ENCODE data around the gene RASA4.
"Not testable (repeated sequence)": the region's sequence is repeated elsewhere in the genome, so short reads cannot be mapped to it uniquely, and the experiment has no call there.

The RASA4 gene

GRCh38 chr7:102616507-102617125 is at the start of gene RASA4:
TSS of gene RASA4 (minus strand) at chr7:102616756. CDS start at chr7:102616689, 67 bp downstream.
- not testable (repeated sequence) for DNase-seq

- DNase-seq, result not testable (repeated sequence)
Observed at GRCh38 chr7:102664765-102665164, 48.2 kb upstream of the RASA4 start.

- not testable (repeated sequence) for DNase-seq
Observed at GRCh38 chr7:102649924-102650323, 33.4 kb upstream of the RASA4 start, which contains the start of gene SPDYE2B. TSS of gene SPDYE2B (plus strand) at chr7:102650319. CDS start at chr7:102652349, 2,030 bp downstream.

DNA sequence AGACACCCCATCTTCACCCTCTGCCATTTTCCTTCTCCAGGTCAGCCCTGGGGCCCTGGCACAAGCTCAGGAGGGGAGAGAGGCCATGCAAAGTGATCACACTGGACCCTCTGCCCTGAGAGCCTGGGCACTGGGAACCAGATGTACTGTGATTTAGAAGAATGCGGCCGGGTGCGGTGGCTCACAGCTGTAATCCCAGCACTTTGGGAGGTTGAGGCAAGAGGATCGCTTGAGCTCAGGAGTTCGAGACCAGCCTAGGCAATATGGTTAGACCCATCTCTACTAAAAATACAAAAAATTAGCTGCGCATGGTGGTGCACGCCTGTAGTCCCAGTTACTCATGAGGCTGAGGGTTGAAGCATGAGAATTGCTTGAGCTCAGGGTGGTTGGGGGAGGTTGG is 31.3 kb upstream of the RASA4 start:
- not testable (repeated sequence) for DNase-seq

- DNase-seq, result not testable (repeated sequence)
Observed at GRCh38 chr7:102643404-102643803, 26.8 kb upstream of the RASA4 start.

DNA sequence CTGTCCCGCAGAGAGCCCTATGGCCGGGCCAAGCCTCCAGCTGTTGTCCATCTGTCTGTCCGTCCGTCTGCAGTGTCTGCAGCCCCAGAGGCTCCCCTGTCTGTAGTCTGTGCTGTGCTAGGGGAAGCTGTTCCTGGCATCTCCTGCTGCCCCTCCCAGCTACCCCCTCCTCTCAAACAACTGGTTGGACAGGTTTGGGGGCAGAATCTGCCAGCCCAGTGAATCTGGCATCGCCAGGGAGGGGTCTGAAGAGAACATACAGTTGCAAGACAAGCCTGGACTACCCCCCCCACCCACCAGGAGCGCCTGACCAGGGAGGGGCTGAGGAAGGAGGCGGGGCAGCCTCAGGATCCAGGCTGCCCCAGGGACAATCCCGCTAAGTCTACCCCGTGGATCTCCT is 26.1 kb upstream of the RASA4 start, which contains the start of gene UPK3BL1:
TSS of gene UPK3BL1 (minus strand) at position 101 of the 400 bp plus-strand sequence. CDS start at position 51, 50 bp downstream.
- DNase-seq, result not testable (repeated sequence)

DNA sequence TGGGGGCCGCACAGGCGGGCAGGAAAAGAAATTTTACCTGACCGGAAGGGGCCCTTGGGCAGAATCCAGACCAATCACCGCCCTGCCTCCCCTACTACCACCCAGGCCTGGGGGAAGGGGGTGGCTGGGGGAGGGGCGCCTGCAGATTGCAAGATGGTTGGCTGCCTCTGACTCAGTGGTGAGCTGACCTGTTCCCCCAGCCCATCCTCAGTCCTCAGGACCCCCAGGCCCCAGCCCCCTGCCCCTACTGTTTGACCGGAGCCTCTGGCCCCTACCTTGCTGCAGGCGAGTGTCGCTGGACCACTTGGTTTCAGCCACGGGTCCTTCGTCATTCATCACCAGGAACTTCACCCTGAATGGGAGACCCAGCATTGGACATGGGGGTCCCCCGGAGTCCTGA is 22.3 kb upstream of the RASA4 start:
- DNase-seq, result not testable (repeated sequence)

GRCh38 chr7:102636956-102637355 is 20.4 kb upstream of the RASA4 start:
- not testable (repeated sequence) for DNase-seq

DNA sequence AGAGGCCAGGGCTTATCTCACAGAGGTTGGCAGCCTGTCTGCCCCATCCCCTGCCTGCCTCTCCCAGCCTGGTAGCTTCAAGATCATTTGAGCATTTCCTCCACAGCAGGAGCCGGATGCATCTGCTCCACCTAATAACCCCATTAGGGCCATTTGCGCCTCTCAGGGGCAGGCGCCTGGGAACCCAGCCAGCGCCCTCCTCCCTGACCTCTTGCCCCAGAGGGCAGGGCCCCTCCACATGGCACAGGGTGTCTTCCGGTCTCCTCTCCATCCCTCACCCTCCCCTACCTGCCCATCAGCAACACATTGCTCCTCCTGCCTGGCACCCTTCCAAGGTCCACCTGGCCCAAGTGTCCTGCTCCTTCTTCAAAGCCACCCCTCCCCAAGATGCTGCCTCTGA is 18.8 kb upstream of the RASA4 start:
- not testable (repeated sequence) for DNase-seq

GRCh38 chr7:102634299-102634698 is 17.7 kb upstream of the RASA4 start:
- DNase-seq, result not testable (repeated sequence)

- not testable (repeated sequence) for DNase-seq
Observed at GRCh38 chr7:102630622-102631021, 14.1 kb upstream of the RASA4 start.

- DNase-seq, result not testable (repeated sequence)
Observed at GRCh38 chr7:102627271-102627904, 10.8 kb upstream of the RASA4 start.

DNA sequence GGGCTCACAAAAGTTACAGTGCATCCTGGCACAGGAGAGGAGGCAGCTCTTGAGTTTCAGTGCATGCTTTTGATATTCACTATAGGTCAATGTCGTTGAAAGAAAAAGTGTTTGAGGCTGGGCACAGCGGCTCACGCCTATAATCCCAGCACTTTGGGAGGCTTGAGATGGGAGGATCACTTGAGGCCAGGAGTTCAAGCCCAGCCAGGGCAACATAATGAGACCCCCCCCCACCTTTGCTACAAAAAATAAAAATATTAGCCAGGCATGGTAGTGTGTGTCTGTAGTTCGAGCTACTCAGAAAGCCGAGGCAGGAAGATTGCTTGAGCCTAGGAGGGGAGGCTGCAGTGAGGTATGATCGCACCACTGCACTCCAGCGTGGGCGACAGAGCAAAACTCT is 1.6 kb upstream of the RASA4 start:
- DNase-seq, result not testable (repeated sequence)

DNA sequence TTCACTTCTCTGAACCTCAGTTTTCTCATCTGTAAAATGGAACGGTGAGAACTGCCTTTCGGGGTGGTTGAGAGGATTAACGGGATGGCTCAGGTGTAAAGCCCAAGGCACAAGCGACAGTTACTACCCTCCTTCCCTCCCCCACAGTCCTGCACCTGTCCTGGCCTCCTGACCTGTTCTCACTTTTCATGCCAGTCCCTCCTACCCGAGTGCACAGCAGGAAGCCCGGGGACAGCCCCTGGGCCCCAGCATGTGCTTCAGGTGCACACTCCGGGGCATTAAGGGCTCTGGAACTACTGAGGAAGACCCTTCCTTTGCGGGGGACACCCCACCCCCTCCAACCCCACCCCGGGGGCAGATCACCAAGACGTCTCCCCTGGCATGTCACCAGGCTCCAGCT is 626 bp downstream of the RASA4 start:
- DNase-seq, result not testable (repeated sequence)

GRCh38 chr7:102614873-102615272 is 1.7 kb downstream of the RASA4 start:
- not testable (repeated sequence) for DNase-seq

GRCh38 chr7:102614346-102614697 is 2.2 kb downstream of the RASA4 start:
- DNase-seq, result not testable (repeated sequence)

DNA sequence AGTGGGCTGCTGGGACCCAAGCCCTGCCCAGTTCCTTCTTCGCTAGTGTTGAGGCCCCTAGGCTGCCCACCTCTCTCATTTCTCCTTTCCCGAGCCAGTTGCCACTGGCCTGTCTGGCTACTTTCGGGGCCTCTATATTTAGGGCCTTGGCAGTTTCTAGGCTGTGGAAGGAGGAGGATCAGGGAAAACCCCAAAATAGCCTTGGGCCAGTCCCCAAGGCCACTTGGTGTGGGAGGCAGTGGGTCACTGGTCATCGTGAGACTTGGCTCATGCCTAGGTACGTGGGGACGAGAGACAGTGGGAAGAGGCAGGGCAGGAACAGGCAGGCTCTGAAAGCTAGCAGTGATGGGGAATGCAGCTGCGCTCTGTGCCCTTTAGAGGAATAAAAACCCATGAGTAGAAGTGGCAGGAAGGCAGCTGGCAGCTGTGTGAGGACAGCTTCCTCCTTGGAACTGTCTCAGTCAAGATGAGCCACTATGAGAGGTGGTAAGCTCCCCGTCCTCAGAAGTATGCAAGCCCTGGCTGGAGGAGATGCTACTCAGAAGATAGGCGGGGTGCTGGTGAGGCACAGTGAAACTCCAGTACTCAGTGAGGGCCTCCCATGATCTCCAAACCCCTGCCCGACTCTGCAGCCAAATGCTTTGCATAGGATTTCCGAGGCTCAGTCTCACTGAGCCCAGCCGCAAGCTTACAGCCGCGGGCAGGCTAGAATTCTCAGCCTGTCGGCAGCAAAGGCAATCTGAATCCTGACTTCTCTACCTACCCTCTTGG is 2.8 kb downstream of the RASA4 start:
- not testable (repeated sequence) for DNase-seq

DNA sequence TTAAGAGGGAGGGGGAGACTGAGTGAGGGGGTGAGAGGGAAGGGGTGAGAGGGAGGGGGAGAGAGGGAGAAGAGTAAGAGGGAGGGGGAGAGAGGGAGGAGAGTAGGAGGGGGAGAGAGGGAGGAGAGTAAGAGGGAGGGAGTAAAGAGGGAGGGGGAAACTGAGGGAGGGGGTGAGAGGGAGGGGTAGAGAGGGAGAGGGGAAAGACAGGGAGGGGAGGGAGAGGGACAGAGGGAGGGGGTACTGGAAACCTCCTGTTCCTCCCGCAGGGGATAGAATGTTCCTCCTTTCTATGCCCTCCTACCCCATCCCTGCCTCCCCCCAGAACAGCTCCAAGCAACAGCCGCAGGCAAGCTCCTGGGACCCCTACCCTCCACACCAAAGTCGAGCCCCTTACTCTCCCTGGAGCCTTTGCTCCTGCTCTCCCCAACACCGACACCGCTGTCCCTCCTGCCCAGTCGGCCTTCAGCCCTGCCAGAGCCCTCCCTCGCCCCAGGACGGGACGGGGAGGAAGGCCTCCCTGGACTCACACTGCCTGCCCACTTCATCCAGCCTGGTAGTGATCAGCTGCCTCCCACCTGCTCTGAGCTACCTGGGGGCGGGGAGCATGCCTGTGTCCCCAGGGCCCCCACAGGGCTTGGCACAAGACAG is 4.8 kb downstream of the RASA4 start:
- not testable (repeated sequence) for DNase-seq

DNA sequence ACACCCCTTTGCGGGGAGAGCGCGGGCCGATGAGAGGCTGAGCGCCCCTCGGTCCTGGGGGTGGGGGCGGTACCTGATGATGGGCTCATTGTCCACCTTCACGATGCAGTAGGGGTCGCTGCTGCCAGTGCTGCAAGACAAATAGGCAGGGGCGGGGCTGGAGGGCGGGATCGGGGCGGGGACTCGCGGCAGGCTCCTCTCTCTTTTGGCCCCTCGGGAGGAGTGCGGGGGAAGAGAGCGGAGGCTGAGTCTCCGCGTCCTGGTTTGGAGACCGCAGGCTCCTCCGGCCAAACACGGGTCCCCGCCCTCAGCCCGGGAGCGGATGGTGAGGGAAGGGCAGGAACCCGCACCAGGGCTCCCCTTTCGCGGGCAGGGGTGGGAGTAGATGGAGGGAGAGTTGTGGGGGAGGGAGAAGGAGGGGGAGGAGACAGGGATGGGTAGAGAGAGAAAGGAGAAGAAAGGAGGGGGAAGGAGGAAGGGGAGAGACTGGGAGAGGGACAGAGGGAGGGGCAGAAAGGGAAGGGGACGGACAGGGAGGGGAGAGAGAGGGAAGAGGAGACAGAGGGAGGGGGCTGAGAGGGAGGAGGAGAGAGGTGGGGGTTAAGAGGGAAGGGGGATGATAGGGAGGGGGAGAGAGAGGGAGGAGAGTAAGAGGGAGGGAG is 5.4 kb downstream of the RASA4 start:
- not testable (repeated sequence) for DNase-seq

GRCh38 chr7:102610441-102610840 is 6.1 kb downstream of the RASA4 start:
- DNase-seq, result not testable (repeated sequence)

DNA sequence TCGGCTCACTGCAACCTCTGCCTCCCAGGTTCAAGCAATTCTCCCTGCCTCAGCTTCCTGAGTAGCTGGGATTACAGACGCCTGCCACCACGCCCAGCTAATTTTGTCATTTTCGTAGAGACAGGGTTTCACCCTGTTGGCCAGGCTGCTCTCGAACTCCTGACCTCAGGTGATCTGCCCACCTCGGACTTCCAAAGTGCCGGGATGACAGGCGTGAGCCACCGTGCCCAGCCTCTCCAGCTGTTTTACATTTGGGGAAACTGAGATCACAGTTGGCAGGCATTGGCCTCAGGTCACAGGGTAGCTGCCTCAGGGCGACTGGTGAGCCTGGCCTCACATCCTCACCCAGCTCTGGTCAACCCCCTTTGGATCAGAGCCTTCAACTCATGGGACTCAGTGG is 6.8 kb downstream of the RASA4 start:
- DNase-seq, result not testable (repeated sequence)

DNA sequence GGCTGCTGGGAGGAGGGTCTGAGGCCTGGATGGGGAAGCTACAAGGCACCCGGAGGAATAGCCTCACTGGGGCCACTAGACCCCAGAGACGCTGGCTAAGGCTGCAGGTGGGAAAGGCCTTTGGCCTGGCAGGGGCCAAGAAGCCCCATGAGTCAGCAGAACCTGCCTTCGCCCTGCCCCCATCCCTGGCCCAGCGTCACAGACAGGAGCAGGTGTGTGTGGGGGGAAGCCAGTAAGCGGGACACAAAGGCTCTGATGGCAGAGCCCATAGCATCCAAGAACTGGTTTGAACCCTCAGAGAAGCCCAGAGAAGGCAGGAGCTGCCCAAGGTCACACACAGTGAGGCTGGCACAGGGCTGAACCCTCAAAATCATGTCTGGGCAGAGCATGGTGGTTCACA is 9.7 kb downstream of the RASA4 start:
- not testable (repeated sequence) for DNase-seq

All from bone marrow (tissue), 2 donors.